Stimulated activated naive B cell treated with anti-CD40 and anti-IgM and Interleukin-4, amounts not matched to agents 10 μg/mL and 1 μg/mL and 100 μg/mL, for 72 hours (primary cell): ENCODE results near the gene AFDN.

Experiments used
- ATAC-seq, 2 donors: fragments of 150-1000 bp; cut with Tn5 transposase; replicated peaks; 2 replicates each; pipeline ENCODE4 v1.10.0; 2021; ENCODE audit warnings: moderate library complexity in 1 of 2
- DNase-seq: peaks from one replicate; pipeline ENCODE4 v3.0.0; 2021
- H3K27ac Mint-ChIP-seq: one replicate; pipeline ENCODE4 v1.8.0; 2022; ENCODE audit warnings: mild to moderate bottlenecking, mixed read lengths
- H3K27me3 Mint-ChIP-seq, 2 donors: one replicate each; pipeline ENCODE4 v1.8.0; 2022; ENCODE audit warnings: mixed read lengths in 2 of 2
- H3K36me3 Mint-ChIP-seq, 2 donors: one replicate each; pipeline ENCODE4 v1.8.0; 2022; ENCODE audit warnings: mixed read lengths in 2 of 2, mild to moderate bottlenecking in 1 of 2
- H3K4me1 Mint-ChIP-seq, 2 donors: one replicate each; pipeline ENCODE4 v1.8.0; 2022; ENCODE audit warnings: mixed read lengths in 2 of 2, mild to moderate bottlenecking in 1 of 2
- H3K4me3 Mint-ChIP-seq, 2 donors: one replicate each; pipeline ENCODE4 v1.8.0; 2022; ENCODE audit warnings: mild to moderate bottlenecking in 2 of 2, mixed read lengths in 2 of 2, moderate library complexity in 1 of 2
- H3K9me3 Mint-ChIP-seq, 2 donors: one replicate each; pipeline ENCODE4 v1.8.0; 2022; ENCODE audit warnings: mixed read lengths in 2 of 2, mild to moderate bottlenecking in 1 of 2

Gene AFDN

DNA sequence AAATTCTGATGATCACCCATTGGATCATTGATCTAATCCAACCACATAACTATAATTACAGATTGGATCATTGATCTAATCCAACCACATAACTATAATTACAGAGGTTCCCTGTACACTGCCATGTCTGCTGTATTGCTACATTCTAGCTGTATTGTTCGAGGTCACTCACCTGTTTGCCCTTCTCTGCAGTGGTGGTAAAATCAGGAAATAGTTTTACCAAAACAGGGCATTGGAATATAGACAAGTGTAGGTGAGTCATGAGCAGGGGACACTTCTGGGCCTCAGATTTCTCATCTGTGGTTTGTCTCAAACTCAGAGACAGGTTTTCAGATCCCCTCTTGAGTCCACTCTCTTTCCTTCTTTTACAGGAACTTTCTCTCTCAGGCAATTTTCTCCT lies 9.0 kb upstream of the AFDN start:
- peak; percentile 44 to 60 for ATAC-seq
- Mint-ChIP-seq H3K4me3 (no peak overlapping the region), H3K4me1 (peaks cover 0 to 4% of the 10 kb centered on the region in 2 donors), H3K27me3 (peaks cover 48 to 50% of the 10 kb centered on the region in 2 donors), H3K9me3 (no peaks in the 10 kb centered on the region), H3K27ac (no peak overlapping the region), H3K36me3 (no peaks in the 10 kb centered on the region)
- no peak for DNase-seq

DNA sequence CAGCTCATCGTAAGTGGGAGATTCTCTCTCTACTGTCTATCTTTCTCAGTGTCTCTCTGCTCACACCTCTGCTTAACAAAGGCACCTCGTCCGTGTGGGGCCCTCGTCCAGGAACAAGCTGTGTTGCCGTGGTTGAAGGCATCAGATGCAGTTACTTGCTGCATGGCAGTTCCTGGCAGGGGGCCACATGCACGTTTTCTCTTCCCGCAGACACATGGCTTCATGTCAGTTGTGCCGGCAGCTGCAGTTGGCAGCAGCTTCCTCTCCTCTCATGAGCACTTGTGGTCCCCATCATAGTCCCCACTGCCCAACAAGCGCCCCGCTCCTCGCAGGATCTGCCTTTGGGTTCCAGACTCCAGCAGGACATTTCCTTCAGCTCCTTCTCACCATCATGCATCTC lies 7.1 kb upstream of the AFDN start:
- H3K4me3 Mint-ChIP-seq: no peak overlapping the region
- H3K4me1 Mint-ChIP-seq: peaks cover 0 to 4% of the 10 kb centered on the region in 2 donors
- peaks cover 51 to 52% of the 10 kb centered on the region in 2 donors for H3K27me3 Mint-ChIP-seq
- no peaks in the 10 kb centered on the region for H3K36me3 Mint-ChIP-seq
- ATAC-seq (no peak), DNase-seq (no peak)
- no peaks in the 10 kb centered on the region for H3K9me3 Mint-ChIP-seq
- H3K27ac Mint-ChIP-seq: no peak overlapping the region

DNA sequence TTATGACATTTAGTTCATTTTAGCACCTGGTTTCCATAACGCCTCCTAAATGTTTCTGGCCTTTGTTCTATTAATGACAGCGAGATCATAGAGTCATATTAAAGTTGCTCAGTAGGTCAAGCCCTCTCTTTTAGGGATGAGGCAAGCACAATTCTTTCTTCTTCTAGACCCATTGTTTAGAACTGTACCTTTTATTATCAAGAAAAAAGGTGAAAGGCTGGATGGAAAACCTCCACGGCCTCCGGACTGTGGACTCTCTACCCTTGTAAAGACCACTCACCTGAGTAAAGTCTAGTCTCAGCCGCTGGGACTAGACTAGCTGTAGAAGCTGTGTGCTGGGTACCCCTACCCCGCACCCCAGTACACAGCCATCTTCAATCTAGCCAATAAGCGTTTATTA lies 6.0 kb upstream of the AFDN start:
- Mint-ChIP-seq H3K27ac (no peak overlapping the region), H3K27me3 (peaks cover 58 to 60% of the 10 kb centered on the region in 2 donors), H3K9me3 (no peaks in the 10 kb centered on the region), H3K4me3 (no peak overlapping the region), H3K36me3 (no peaks in the 10 kb centered on the region), H3K4me1 (peaks cover 5 to 8% of the 10 kb centered on the region in 2 donors)
- DNase-seq: no peak
- ATAC-seq: no peak

DNA sequence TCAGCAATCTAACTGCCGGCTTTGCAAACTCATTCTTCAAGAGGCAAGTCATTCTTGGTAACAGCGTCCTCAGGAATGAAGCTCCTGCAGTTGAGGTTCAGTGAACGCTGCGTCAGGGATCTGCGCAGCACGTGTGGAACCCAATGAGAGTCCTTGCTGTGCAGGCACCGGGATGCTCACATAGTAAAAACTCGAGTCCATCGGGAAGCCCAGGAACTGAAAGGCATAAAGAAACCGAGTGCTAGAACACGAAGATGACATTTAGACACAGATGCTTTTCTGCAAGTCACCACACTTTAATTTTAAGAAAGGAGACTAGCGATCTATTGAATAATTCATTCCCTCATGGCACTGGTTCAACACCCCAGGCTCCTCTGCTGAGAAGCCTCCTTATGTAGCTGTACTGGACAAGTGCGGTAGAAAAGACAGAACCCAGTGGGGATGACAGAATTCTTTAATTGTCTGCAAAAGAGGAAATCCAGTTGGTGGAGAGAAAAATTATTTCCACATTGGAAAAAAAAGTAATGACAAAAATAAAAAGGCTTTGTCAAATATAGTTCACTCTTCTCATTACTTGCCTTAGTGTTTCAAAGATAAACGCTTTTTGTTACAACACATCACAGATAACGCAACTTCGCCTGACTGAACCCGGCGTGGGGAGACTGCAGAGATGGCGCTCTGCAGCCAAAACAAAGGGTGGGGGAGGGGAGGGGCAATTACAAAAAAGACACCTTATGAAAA lies 1.9 kb upstream of the AFDN start:
- Mint-ChIP-seq H3K36me3 (peaks cover 0 to 4% of the 10 kb centered on the region in 2 donors), H3K9me3 (no peaks in the 10 kb centered on the region), H3K4me3 (no peak overlapping the region), H3K27me3 (peaks cover 45 to 57% of the 10 kb centered on the region in 2 donors), H3K27ac (no peak overlapping the region), H3K4me1 (peaks cover 14 to 25% of the 10 kb centered on the region in 2 donors)
- DNase-seq (no peak), ATAC-seq (no peak)

- H3K4me3 Mint-ChIP-seq: peak overlapping the region; percentile 85 to 94
- ATAC-seq: no peak
- H3K27me3 Mint-ChIP-seq: peaks cover 46 to 60% of the 10 kb centered on the region in 2 donors
- peaks cover 0 to 4% of the 10 kb centered on the region in 2 donors for H3K36me3 Mint-ChIP-seq
- peaks cover 14 to 25% of the 10 kb centered on the region in 2 donors for H3K4me1 Mint-ChIP-seq
- H3K27ac Mint-ChIP-seq: peak overlapping the region; percentile 75
- no peaks in the 10 kb centered on the region for H3K9me3 Mint-ChIP-seq
- no peak for DNase-seq
Observed at GRCh38 chr6:167825332-167826229, 1.1 kb upstream of the AFDN start.

DNA sequence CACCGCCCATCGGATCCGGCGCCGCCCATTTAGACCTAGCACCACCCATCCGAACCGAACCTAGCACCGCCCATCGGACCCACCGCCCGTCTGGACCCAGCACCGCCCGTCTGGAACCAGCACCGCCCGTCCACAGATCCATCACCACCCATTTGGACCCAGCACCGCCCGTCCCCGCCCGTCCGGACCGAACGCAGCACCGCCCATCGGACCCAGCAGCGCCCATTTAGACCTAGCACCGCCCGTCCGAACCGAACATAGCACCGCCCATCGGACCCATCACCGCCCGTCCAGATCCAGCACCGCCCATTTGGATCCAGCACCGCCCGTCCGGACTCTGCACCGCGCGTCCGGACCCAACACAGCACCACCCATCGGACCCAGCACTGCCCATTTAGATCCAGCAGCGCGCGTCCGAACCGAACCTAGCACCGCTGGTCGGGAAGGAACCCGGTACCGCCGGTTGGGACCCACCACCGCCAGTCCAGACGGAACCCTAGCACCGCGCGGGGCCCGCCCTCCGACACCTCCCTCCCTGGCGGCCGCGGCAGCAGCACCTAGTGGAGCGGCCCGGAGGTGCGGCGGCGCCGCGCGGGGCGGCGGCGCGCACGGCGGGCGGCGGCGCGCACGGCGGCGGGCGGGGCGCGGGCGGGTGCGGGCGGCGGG lies 348 bp upstream of the AFDN start:
- H3K4me3 Mint-ChIP-seq: peak overlapping the region; percentile 85 to 94

DNA sequence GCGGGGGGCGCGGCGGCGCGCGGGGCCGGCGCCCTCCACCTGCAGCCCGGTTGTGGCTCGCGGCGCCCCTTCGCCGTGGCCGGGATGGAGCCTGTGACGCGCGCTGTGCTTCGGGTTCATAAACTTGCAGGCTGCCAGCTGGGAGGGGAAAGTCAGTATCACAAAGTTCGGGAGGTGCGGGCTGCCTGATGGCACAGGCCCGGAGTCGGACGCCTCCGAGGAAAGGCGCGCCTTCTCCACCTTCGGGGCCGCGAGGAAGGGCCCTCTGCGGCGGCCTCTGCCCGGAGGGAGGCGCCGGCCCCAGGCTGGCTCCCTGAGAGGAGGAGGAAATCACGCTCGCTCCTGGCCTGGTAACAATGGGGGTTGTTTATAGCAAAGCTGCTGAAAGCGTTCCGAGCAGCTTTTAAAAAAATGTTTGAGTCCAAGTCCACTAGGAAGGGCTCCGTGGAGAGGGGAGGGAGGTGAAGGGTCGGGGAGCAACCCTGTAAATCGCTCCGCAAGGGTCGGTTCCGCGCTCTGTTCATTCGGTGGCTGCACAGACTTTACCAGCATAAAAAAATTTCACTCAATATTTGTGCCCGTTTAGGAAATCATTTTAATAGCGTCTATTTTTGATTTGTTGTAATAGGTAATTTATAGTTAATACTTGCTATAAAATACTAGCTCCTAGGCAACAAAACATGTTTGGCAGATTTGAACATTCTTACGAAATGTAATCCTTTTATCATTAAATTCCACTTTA lies 1.0 kb downstream of the AFDN start:
- DNase-seq (no peak), ATAC-seq (peak; percentile 26 to 37)
- Mint-ChIP-seq H3K36me3 (peaks cover 0 to 4% of the 10 kb centered on the region in 2 donors), H3K27me3 (peaks cover 38 to 61% of the 10 kb centered on the region in 2 donors), H3K9me3 (no peaks in the 10 kb centered on the region), H3K4me1 (peaks cover 16 to 32% of the 10 kb centered on the region in 2 donors), H3K4me3 (peak overlapping the region; percentile 85 to 86), H3K27ac (peak overlapping the region; percentile 82)

More for the DNA sequence above, 348 bp upstream of the AFDN start:
- peak; percentile 92 to 93 for ATAC-seq
- Mint-ChIP-seq H3K27me3 (peaks cover 40 to 59% of the 10 kb centered on the region in 2 donors), H3K27ac (peak overlapping the region; percentile 80), H3K36me3 (peaks cover 0 to 4% of the 10 kb centered on the region in 2 donors), H3K9me3 (no peaks in the 10 kb centered on the region), H3K4me1 (peaks cover 14 to 25% of the 10 kb centered on the region in 2 donors)
- DNase-seq: peak; percentile 31

DNA sequence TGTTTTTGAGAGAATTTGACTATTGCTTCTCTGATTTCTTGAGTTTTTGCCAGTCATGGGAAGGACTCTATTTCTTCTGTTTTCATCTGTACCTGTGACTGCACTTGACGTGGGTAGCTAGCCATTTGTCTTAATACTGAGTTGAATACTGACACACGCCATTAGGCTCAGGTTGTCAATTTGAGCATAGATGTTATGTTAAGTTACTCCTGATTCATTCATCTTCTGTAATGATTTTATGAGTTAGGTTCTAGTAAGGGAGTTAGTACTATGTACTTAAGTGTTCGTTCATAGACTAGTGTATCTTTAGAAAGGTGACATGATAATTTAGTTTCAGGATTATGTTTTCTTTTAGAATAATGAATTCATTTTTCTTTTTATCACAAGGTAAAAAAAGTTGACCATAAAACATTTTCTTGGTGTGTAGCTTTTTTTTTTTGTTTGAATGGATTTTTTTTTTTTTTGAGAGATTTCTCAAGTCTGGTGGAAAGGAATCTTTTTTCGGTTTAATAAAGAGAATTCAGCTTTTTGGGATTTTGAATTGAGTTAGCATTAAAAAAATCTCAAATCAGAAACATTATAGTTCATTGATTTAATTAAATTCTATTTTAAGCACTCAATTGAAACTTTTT lies 1.7 kb downstream of the AFDN start:
- Mint-ChIP-seq H3K4me1 (peaks cover 20 to 37% of the 10 kb centered on the region in 2 donors), H3K27me3 (peaks cover 38 to 61% of the 10 kb centered on the region in 2 donors), H3K4me3 (peak overlapping the region; percentile 85 to 86), H3K27ac (no peak overlapping the region), H3K36me3 (peaks cover 0 to 4% of the 10 kb centered on the region in 2 donors), H3K9me3 (no peaks in the 10 kb centered on the region)
- ATAC-seq (no peak), DNase-seq (no peak)

DNA sequence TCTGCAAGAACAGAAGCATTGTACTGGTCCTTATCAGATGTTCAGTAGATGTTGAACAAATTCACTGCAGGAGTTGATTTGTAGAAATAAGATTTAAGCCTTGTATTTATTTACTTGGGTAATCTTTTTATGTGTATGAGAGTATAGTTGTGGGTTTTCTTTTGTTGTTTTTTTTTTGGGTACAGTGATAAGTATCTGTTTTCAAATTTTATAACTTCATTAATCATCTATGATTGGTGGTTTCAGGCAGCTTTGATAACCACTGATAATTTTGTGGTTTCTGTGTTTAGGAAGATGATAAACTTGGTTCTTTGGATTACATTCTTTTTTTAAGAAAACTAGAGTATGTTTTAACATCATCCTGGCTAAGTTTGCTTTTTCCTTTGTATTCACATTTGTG lies 2.8 kb downstream of the AFDN start:
- Mint-ChIP-seq H3K36me3 (peaks cover 0 to 4% of the 10 kb centered on the region in 2 donors), H3K4me3 (no peak overlapping the region), H3K27me3 (peaks cover 41 to 64% of the 10 kb centered on the region in 2 donors), H3K9me3 (no peaks in the 10 kb centered on the region), H3K4me1 (peaks cover 22 to 38% of the 10 kb centered on the region in 2 donors), H3K27ac (no peak overlapping the region)
- ATAC-seq (no peak), DNase-seq (no peak)

DNA sequence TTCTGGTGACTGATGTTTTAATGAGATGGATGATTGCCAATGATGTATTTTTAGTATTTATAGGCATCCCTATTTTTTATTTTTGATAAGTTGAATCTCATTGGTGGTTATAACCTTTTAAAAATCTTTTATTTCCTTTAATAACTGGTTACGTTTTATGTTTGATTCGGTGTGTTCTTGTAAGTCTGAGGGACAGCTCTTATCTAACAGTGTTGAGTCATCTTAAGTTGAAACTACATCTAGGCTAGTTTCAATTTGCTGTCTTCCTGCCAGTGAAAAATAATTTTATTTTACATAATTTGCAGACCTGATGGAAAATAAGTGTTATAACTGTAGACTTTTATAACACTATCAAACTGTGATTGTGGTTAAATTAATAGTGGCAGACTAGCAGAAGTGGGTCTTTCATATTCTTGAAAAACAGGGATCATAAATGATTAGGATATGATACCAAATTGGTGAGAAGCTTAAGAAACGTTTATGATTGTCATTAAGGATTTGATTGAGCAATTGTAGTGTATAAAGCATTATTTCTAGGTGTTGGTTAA lies 4.6 kb downstream of the AFDN start:
- Mint-ChIP-seq H3K27me3 (peaks cover 29 to 54% of the 10 kb centered on the region in 2 donors), H3K4me1 (peaks cover 16 to 27% of the 10 kb centered on the region in 2 donors), H3K36me3 (peaks cover 0 to 2% of the 10 kb centered on the region in 2 donors), H3K4me3 (no peak overlapping the region), H3K9me3 (no peaks in the 10 kb centered on the region), H3K27ac (no peak overlapping the region)
- DNase-seq (no peak), ATAC-seq (no peak)

GRCh38 chr6:167832497-167833395 lies 6.0 kb downstream of the AFDN start:
- no peak for DNase-seq
- Mint-ChIP-seq H3K27ac (no peak overlapping the region), H3K27me3 (peaks cover 23 to 47% of the 10 kb centered on the region in 2 donors), H3K4me1 (peaks cover 12 to 20% of the 10 kb centered on the region in 2 donors), H3K4me3 (peak overlapping the region; percentile 50 to 66), H3K36me3 (no peaks in the 10 kb centered on the region), H3K9me3 (no peaks in the 10 kb centered on the region)
- ATAC-seq: peak; percentile 44 to 67

DNA sequence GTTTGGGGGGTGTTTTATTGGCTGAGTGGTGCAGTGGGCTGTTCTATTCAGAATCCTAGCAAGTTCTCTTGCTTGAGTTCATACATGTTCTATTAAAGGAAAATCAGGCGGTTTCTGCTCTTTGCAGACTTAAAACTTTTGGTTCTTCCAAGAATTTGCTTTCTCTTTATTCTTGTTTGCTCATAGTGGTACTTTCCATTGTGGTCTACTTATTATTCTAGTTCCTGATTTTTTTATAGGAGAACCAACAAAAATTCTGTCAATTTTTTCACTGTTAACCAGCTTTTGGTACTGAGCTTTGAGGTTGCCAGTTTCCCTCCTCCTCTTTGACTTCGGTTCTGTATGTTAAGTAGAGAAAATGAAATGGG lies 6.7 kb downstream of the AFDN start:
- peaks cover 18 to 45% of the 10 kb centered on the region in 2 donors for H3K27me3 Mint-ChIP-seq
- peaks cover 9 to 14% of the 10 kb centered on the region in 2 donors for H3K4me1 Mint-ChIP-seq
- H3K4me3 Mint-ChIP-seq: peak overlapping the region; percentile 50 to 66
- no peaks in the 10 kb centered on the region for H3K36me3 Mint-ChIP-seq
- no peak overlapping the region for H3K27ac Mint-ChIP-seq
- H3K9me3 Mint-ChIP-seq: no peaks in the 10 kb centered on the region
- ATAC-seq: peak; percentile 50 to 58
- DNase-seq: no peak
